GM10847 (cell line): ENCODE data around the gene EFNA2.

Source experiments
- POLR2A ChIP-seq: IDR thresholded peaks from 2 replicates; pipeline ENCODE4 v1.6.1; 2011; ENCODE audit not compliant: insufficient read length; ENCODE audit errors: extremely low read depth

The EFNA2 gene

GRCh38 chr19:1245494-1246264, 40.0 kb upstream of the EFNA2 start:
- TF ChIP-seq POLR2A = no peak

GRCh38 chr19:1247748-1248138, 37.9 kb upstream of the EFNA2 start:
- no peak for TF ChIP-seq POLR2A

GRCh38 chr19:1248139-1248785, 37.4 kb upstream of the EFNA2 start, which contains the start of gene MIDN:
TSS of gene MIDN (plus strand) at chr19:1248583. CDS start at chr19:1250297, 1,714 bp downstream.
- TF ChIP-seq POLR2A = peak; percentile 92

- no peak for TF ChIP-seq POLR2A
These were observed 36.8 kb upstream of the EFNA2 start for GRCh38 chr19:1248786-1249297.

GRCh38 chr19:1249298-1249989, 36.2 kb upstream of the EFNA2 start:
- peak; percentile 61 for TF ChIP-seq POLR2A

GRCh38 chr19:1249990-1250436, 35.7 kb upstream of the EFNA2 start:
- peak; percentile 7 for TF ChIP-seq POLR2A

- TF ChIP-seq POLR2A = peak; percentile 13
These were observed 35.0 kb upstream of the EFNA2 start for GRCh38 chr19:1250437-1251260.

GRCh38 chr19:1251330-1252220, 34.1 kb upstream of the EFNA2 start:
- TF ChIP-seq POLR2A = peak; percentile 10

GRCh38 chr19:1252221-1252820, 33.4 kb upstream of the EFNA2 start:
- TF ChIP-seq POLR2A = no peak

GRCh38 chr19:1252821-1253513, 32.7 kb upstream of the EFNA2 start:
- no peak for TF ChIP-seq POLR2A

GRCh38 chr19:1253514-1254080, 32.1 kb upstream of the EFNA2 start:
- no peak for TF ChIP-seq POLR2A

GRCh38 chr19:1254081-1254527, 31.6 kb upstream of the EFNA2 start:
- no peak for TF ChIP-seq POLR2A
